Measurements from ENCODE around the gene KDM4B.

The KDM4B gene

GRCh38 chr19:5117421-5117820 lies 148.5 kb downstream of the KDM4B start:
- no peaks in the 10 kb centered on the region for H3K9me3 ChIP-seq (ENCODE audit: control insufficient read depth, low read length)
- peaks cover 19% of the 10 kb centered on the region for H3K36me3 ChIP-seq (ENCODE audit: control insufficient read depth, insufficient read depth, low read length)
- H3K27me3 ChIP-seq (replicated peaks; ENCODE audit: control insufficient read depth, insufficient read depth, low read length, poor library complexity, severe bottlenecking): no peaks in the 10 kb centered on the region
- H3K4me3 ChIP-seq (ENCODE audit: insufficient read depth, low read depth, low read length, poor library complexity, severe bottlenecking): no peak overlapping the region
- DNase-seq: no peak
- H3K4me1 ChIP-seq (ENCODE audit: control insufficient read depth, insufficient read depth, low read length, poor library complexity, severe bottlenecking): no peaks in the 10 kb centered on the region
- no peak overlapping the region for H3K27ac ChIP-seq (ENCODE audit: insufficient read depth, low read length, poor library complexity, severe bottlenecking)

- no peak overlapping the region for H3K4me3 ChIP-seq (ENCODE audit: insufficient read depth, low read depth, low read length, poor library complexity, severe bottlenecking)
- no peak for DNase-seq
- peaks cover 23% of the 10 kb centered on the region for H3K36me3 ChIP-seq (ENCODE audit: control insufficient read depth, insufficient read depth, low read length)
- H3K9me3 ChIP-seq (ENCODE audit: control insufficient read depth, low read length): no peaks in the 10 kb centered on the region
- H3K4me1 ChIP-seq (ENCODE audit: control insufficient read depth, insufficient read depth, low read length, poor library complexity, severe bottlenecking): no peaks in the 10 kb centered on the region
- no peaks in the 10 kb centered on the region for H3K27me3 ChIP-seq (replicated peaks; ENCODE audit: control insufficient read depth, insufficient read depth, low read length, poor library complexity, severe bottlenecking)
- H3K27ac ChIP-seq (ENCODE audit: insufficient read depth, low read length, poor library complexity, severe bottlenecking): no peak overlapping the region
These were observed 149.1 kb downstream of the KDM4B start for GRCh38 chr19:5118026-5118425.

GRCh38 chr19:5119297-5119998 lies 150.5 kb downstream of the KDM4B start:
- Histone ChIP-seq H3K27me3 (replicated peaks; ENCODE audit: control insufficient read depth, insufficient read depth, low read length, poor library complexity, severe bottlenecking) (no peaks in the 10 kb centered on the region), H3K9me3 (ENCODE audit: control insufficient read depth, low read length) (no peaks in the 10 kb centered on the region), H3K4me3 (ENCODE audit: insufficient read depth, low read depth, low read length, poor library complexity, severe bottlenecking) (no peak overlapping the region), H3K36me3 (ENCODE audit: control insufficient read depth, insufficient read depth, low read length) (peaks cover 22% of the 10 kb centered on the region), H3K27ac (ENCODE audit: insufficient read depth, low read length, poor library complexity, severe bottlenecking) (no peak overlapping the region), H3K4me1 (ENCODE audit: control insufficient read depth, insufficient read depth, low read length, poor library complexity, severe bottlenecking) (no peaks in the 10 kb centered on the region)
- no peak for DNase-seq

DNA sequence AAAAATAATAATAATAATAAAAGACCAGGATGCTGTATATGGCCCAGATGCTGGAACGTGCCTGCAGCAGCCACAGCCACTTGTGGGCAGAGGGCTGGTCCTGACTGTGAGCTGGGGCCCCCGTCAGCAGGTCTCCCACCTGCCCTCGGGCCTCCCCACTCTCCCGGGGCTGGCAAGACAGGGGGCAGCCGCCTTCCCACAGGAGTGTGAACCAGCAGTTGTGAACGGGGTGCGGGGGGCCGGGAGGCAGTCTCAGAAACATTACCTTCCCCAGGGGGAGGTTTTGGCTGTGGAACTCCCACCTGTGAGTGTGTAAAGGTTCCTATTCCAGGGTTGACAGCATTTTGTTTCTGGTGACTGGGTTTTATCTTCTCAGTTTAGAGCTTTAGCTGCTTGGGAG lies 151.4 kb downstream of the KDM4B start:
- Histone ChIP-seq H3K27ac (ENCODE audit: insufficient read depth, low read length, poor library complexity, severe bottlenecking) (no peak overlapping the region), H3K27me3 (replicated peaks; ENCODE audit: control insufficient read depth, insufficient read depth, low read length, poor library complexity, severe bottlenecking) (no peaks in the 10 kb centered on the region), H3K4me3 (ENCODE audit: insufficient read depth, low read depth, low read length, poor library complexity, severe bottlenecking) (no peak overlapping the region), H3K36me3 (ENCODE audit: control insufficient read depth, insufficient read depth, low read length) (peaks cover 17% of the 10 kb centered on the region), H3K4me1 (ENCODE audit: control insufficient read depth, insufficient read depth, low read length, poor library complexity, severe bottlenecking) (no peaks in the 10 kb centered on the region), H3K9me3 (ENCODE audit: control insufficient read depth, low read length) (no peaks in the 10 kb centered on the region)
- no peak for DNase-seq

GRCh38 chr19:5120833-5121232 lies 151.9 kb downstream of the KDM4B start:
- no peak for DNase-seq
- Histone ChIP-seq H3K36me3 (ENCODE audit: control insufficient read depth, insufficient read depth, low read length) (peaks cover 17% of the 10 kb centered on the region), H3K9me3 (ENCODE audit: control insufficient read depth, low read length) (no peaks in the 10 kb centered on the region), H3K4me1 (ENCODE audit: control insufficient read depth, insufficient read depth, low read length, poor library complexity, severe bottlenecking) (no peaks in the 10 kb centered on the region), H3K27ac (ENCODE audit: insufficient read depth, low read length, poor library complexity, severe bottlenecking) (no peak overlapping the region), H3K27me3 (replicated peaks; ENCODE audit: control insufficient read depth, insufficient read depth, low read length, poor library complexity, severe bottlenecking) (no peaks in the 10 kb centered on the region), H3K4me3 (ENCODE audit: insufficient read depth, low read depth, low read length, poor library complexity, severe bottlenecking) (no peak overlapping the region)

DNA sequence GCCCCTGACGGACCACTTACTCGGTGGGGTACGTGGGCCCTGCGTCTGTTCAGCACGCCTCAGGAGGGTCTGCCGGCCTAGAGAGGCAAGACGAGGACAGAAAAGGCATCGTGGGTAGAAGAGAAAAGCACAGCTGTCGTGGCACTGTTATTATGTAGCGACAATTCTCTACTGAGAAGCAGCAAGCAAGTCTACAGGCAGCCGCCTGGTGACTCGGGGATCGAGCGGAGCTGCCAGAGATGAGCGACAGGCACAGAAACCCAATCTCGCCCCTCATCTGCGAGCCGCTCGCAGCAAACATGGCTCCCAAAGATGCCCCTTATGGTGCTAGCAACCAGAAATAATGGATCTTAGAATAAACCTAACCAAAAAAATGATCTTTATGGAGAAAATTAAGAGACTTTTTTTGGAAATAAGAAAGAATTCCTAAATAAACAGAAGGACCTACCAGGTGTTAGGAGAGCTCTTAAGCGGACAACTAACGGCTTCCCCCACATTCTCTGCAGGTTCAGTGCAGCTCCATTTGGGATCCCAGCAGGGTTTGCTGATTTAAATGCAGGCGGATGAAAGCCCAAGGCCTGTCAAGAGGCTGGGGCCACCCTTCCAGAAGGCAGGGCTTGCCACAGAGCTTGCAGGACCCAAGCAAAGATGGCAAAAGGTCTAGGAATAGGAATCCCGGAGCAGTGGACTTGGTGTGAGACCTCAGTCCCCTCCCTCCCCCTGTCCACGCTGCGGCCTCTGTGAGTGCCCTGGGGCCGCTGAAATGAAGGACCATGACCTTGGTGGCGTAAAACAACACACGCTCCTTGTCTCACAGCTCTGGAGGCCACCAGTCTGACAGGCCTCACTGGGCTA lies 152.6 kb downstream of the KDM4B start:
- H3K9me3 ChIP-seq (ENCODE audit: control insufficient read depth, low read length): no peaks in the 10 kb centered on the region
- no peak overlapping the region for H3K4me3 ChIP-seq (ENCODE audit: insufficient read depth, low read depth, low read length, poor library complexity, severe bottlenecking)
- DNase-seq: no peak
- H3K4me1 ChIP-seq (ENCODE audit: control insufficient read depth, insufficient read depth, low read length, poor library complexity, severe bottlenecking): no peaks in the 10 kb centered on the region
- H3K27me3 ChIP-seq (replicated peaks; ENCODE audit: control insufficient read depth, insufficient read depth, low read length, poor library complexity, severe bottlenecking): no peaks in the 10 kb centered on the region
- no peak overlapping the region for H3K27ac ChIP-seq (ENCODE audit: insufficient read depth, low read length, poor library complexity, severe bottlenecking)
- peaks cover 17% of the 10 kb centered on the region for H3K36me3 ChIP-seq (ENCODE audit: control insufficient read depth, insufficient read depth, low read length)

GRCh38 chr19:5122121-5122400 lies 153.1 kb downstream of the KDM4B start:
- H3K4me3 ChIP-seq (ENCODE audit: insufficient read depth, low read depth, low read length, poor library complexity, severe bottlenecking): no peak overlapping the region
- no peak overlapping the region for H3K27ac ChIP-seq (ENCODE audit: insufficient read depth, low read length, poor library complexity, severe bottlenecking)
- DNase-seq: no peak
- no peaks in the 10 kb centered on the region for H3K4me1 ChIP-seq (ENCODE audit: control insufficient read depth, insufficient read depth, low read length, poor library complexity, severe bottlenecking)
- H3K9me3 ChIP-seq (ENCODE audit: control insufficient read depth, low read length): no peaks in the 10 kb centered on the region
- peaks cover 17% of the 10 kb centered on the region for H3K36me3 ChIP-seq (ENCODE audit: control insufficient read depth, insufficient read depth, low read length)
- no peaks in the 10 kb centered on the region for H3K27me3 ChIP-seq (replicated peaks; ENCODE audit: control insufficient read depth, insufficient read depth, low read length, poor library complexity, severe bottlenecking)

- Histone ChIP-seq H3K36me3 (ENCODE audit: control insufficient read depth, insufficient read depth, low read length) (peaks cover 17% of the 10 kb centered on the region), H3K27ac (ENCODE audit: insufficient read depth, low read length, poor library complexity, severe bottlenecking) (no peak overlapping the region), H3K4me3 (ENCODE audit: insufficient read depth, low read depth, low read length, poor library complexity, severe bottlenecking) (no peak overlapping the region), H3K27me3 (replicated peaks; ENCODE audit: control insufficient read depth, insufficient read depth, low read length, poor library complexity, severe bottlenecking) (no peaks in the 10 kb centered on the region), H3K9me3 (ENCODE audit: control insufficient read depth, low read length) (no peaks in the 10 kb centered on the region), H3K4me1 (ENCODE audit: control insufficient read depth, insufficient read depth, low read length, poor library complexity, severe bottlenecking) (no peaks in the 10 kb centered on the region)
- no peak for DNase-seq
These were observed 153.9 kb downstream of the KDM4B start for GRCh38 chr19:5122671-5123409.

- H3K27me3 ChIP-seq (replicated peaks; ENCODE audit: control insufficient read depth, insufficient read depth, low read length, poor library complexity, severe bottlenecking): no peaks in the 10 kb centered on the region
- no peaks in the 10 kb centered on the region for H3K9me3 ChIP-seq (ENCODE audit: control insufficient read depth, low read length)
- H3K4me1 ChIP-seq (ENCODE audit: control insufficient read depth, insufficient read depth, low read length, poor library complexity, severe bottlenecking): no peaks in the 10 kb centered on the region
- no peak overlapping the region for H3K4me3 ChIP-seq (ENCODE audit: insufficient read depth, low read depth, low read length, poor library complexity, severe bottlenecking)
- H3K36me3 ChIP-seq (ENCODE audit: control insufficient read depth, insufficient read depth, low read length): peaks cover 17% of the 10 kb centered on the region
- H3K27ac ChIP-seq (ENCODE audit: insufficient read depth, low read length, poor library complexity, severe bottlenecking): no peak overlapping the region
- DNase-seq: no peak
These were observed 154.7 kb downstream of the KDM4B start for GRCh38 chr19:5123646-5124045.

Measured in effector memory CD4-positive, alpha-beta T cell (primary cell).